NOMO-1 treated with DMSO at 0.1 percent for 48 hours (cell line): ENCODE results near the gene NUDT22.
A peak's percentile ranks its signal among the peaks of the same experiment; 100 is the strongest.
"Not testable (repeated sequence)": the region's sequence is repeated elsewhere in the genome, so short reads cannot be mapped to it uniquely, and the experiment has no call there.

Source experiments
- DNase-seq: peaks from one replicate; lab custom pipeline; 2025; ENCODE audit not compliant: unreplicated experiment; lab: John Stamatoyannopoulos, UW

NUDT22 gene

DNA sequence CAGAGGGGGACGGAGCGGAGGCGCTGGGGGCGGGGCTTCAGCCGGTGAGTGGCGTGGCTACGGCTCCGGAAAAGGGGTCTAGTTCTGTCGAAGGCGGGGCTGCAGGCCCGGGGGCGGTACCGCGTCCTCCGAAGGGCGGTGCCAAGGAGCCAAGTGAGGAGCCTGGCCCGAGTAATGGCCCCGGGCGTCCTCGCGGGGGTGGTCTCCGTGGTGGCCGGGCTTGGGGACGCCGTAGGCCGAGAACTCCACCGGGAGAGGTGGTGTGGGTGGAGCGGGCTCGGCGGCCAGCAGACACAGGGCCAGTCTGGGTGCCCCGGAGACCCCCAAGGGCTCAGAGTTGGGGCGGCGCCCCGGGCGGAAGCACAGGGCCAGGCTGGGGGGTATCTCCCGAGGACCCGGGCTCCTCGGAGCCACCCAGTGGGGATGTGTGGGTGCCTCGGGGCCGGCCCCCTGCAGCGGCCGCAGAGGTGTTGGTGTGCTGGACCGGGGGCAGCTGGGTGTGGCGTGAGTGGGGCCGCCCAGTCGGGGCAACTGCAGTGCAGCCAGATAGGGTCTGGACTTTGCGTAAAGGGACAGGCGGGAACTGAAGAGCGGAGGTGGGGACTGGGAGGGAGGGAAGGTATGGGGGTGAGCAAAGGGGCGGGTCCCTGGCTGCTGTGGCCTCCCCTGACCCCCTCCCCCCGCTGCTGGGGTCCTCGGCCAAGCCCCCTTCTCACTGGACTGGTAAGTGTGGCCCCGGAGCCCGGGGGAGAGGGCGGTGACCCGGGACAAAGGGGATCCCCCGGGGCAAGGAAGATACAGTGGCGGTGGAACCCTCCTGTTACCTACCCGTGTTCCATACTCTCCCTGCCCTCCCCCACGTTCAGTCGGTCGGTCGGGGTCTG, 15.7 kb downstream of the NUDT22 start:
- DNase-seq, result peak; percentile 99

DNA sequence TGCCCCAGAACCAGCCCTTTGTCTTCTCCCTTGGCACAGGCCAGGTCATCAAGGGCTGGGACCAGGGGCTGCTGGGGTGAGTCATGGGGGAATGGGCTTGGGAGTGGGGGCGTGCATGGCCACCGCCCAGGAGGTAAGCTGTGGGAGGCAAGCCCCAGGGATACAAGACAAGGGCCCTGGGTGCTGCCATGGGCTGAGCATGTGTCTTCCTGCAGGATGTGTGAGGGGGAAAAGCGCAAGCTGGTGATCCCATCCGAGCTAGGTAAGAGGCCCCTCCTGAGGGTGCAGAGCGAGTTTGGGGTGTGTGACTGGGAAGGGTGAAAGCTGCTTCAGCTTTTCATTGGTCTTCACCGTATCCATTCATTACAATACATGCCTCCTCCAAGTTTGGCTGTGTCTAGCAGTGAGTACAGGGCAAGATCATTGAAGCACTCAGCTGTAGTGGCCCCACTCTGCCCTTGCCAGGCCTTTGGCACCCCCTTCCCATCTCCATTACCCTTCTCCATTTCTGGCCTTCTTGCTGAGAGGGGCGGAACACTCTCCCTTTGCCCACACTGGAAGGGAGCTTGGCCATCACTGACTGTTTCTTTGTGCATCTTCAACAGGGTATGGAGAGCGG, 17.3 kb downstream of the NUDT22 start:
- no peak for DNase-seq

DNA sequence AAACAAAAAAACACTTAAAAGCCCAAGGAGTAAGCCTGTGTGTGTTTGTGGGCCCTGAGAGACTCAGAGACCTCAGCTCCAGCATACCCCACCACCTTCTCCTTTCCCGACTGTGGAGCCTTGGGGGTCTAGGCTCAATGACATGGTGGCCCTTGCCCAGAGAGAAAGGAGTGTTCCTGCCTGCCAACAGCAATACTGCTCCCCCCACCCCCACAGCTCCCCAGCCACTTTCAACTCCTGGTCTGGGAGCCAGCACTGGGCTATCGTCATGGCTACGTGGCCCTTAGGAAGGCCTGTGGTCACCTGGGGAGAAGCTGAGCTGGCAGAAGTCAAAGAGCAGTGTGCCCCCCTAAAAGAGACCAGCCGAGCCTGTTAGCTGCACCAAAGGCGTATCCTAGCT, 18.0 kb downstream of the NUDT22 start:
- DNase-seq, result no peak

DNA sequence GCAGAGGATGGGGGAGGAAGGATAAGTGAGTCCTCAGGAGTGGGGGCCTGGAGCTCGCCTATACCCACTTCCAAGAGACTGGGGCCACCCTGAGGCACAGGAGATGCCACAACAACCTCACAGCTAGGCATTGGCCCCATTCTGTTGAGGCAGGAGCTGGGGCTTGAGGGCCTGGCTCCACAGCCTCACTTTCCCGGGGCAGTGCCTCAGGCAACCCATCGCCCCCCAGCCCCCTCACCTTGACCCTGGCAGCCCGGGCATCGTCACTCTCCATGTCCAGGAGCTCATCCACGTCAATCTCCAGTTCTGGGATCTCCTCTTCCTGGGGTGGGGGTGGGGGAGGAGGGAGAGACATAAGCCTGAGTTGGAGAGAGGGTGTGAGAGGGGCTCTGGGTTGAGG, 18.9 kb downstream of the NUDT22 start:
- no peak for DNase-seq

DNA sequence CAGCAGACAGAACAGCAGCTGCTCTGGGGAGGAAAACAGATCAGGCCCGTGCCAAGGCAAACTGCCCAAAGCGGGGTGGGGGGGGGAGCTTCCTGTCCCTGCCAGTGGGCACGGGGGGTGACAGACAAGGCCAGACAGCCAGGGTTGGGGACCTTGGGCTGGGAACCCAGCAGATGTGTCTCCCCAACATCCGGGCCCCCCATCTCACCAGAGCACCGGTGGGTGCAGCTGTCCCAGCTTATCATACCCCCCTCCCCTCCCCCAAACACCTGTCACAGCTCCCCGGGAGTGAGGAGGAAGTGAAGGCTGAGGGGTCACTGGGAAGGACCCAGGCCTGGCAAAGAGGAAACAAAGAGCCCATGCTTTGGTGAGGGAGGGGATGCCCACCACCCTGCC, 19.3 kb downstream of the NUDT22 start:
- no peak for DNase-seq

DNA sequence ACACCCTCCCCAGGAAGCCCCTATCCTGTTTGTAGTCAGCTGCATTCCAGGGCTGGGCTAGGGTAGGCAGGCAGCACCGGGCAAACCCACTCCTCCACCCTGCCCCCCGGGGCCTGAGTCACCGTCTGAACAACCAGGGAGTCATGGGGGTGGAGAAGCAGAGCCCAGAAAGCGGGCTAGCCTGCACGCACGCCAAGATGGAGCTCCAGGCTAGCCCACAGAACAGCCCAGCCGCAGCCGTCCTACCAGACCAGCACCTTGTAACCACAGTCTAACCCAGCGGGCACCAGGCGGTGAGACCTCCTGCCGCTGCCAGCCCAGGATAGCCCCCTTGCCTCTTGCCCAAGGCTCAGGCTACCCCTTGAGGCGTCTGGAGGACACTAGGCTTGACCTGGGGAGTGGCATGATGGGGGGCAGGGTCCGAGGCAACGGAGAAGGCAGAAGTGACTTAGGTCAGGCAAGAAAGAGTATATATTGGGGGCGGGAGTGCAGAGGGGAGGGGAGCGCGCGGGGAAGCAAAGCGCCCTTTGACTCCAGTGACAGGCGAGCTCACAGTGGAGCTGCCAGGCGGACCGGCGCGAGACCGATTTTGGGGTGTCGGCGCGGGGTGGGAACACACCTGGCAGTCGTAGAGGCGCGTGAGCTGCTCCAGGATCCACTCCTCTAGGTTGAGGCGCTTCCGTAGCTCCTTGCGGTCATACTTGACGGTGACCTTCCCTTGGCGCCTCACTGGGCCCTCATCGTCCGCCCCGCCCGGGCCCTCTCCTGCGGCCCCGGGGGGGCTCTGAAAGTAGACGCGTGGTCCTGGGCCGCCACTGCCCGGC, 19.9 kb downstream of the NUDT22 start:
- DNase-seq, result peak; percentile 47

DNA sequence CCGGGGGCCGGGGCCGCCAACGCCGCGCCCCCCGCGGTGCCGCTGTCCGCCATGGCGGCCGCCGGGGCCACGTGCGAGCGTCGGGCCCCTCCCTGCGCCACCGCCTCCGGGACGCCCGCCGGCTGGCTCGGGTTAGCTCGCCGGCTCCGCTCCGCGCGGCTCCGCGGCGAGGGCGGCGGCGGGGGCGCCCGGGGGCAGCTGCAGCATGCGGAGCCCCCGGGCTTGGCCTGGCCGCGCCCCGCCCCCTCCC, 20.5 kb downstream of the NUDT22 start:
- not testable (repeated sequence) for DNase-seq

DNA sequence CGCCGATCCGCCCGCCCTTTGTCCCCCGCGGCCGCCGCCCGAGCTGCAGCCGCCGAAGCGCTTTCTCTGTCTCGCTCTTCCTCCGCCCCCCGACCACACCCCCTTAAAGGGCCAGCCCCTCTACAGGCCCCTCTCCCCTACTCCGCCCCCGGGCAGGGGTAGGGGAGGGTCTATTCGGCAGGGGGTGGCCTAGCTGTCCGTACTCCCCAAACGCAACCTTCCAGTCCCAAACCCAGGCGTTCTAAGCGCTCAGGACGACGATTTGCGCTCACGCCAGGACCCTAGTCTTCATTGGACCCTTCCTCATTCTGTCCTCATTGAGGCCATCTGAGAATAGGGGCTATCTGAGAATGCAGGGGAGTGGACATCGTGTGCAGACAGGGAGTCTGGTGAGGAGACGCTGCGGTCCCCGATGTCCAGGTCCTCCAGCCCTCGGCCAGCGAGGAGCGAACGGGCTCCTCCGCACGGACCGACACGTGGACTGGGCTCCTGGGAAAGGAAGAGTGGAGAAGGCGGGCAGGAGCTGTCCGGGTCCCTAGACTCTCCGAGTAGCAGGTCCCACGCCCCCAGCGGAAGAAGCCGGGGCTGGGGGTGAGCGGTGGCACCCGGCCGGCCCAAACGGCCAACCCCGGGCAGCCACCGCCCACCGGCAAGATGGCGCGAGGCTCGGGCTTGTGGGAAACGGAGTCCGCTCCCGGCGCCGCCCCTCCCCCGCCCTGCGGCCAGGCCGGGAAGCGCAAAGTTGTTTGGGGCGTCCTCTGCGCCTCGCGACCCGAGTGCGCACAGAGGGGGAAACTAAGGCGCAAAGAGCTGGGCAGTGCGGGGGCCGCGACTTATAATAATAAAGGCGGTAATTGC, 21.0 kb downstream of the NUDT22 start, which contains the start of gene PPP1R14B:
Gene PPP1R14B (minus strand): TSS at position 73 of the 858 bp plus-strand sequence. CDS start 270 bp downstream, outside the sequence.
- DNase-seq, result peak; percentile 87

DNA sequence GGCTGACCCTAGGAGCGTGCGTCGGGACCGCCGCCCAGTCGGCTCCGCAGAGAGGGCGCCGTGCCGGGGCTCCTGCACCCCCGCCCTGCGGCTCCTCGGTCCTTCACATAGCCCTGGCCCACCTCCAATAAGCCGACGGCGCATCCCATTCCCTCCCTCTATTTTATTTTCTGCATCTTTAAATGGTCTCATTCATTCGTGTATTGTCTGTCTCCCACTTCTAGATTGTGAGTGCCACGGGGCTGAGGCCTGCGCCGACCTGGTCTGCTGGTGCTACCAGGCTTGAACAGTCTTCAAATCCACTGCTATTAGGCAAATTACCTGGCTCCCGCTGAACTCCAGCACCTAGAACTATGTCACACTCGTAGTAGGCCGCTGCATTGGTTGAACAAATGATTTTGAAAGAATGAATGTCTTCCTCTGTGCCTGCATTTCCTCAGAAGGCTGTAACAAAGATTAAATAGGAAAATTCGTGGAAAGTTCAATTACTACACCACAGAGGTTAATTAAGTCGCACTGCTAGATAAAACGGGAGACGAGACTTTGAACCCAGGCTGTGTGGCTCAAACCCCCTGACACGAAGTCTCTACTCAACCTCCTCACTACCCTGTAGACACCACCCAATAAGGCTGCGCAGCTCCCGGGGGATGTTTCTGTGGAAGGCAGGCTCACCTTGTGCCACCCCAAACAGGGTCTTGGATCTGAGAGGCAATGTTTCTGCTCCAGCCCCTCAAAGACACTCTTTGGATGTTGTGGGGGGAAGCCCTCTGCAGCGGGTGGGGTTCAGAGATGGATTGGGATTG, 21.9 kb downstream of the NUDT22 start:
- no peak for DNase-seq

DNA sequence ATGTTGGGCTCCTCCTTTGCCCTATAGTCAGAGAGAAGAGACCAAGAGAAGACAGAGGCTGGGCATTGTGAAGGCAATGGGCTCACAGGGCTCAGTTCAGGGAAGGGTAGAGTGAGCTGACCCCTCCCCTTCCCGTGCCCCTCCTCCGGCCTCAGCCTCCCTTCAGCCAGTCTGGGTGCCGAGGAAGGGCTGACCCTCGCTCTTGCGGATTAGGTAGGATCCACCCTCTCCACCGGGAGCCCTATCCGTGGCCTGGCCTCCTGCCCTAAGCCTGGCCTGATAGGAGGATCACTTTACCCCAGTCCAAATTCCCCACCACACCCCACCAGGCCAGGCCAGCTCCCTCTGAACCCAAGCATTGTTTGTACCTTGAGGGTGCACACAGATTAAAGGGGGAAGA, 22.5 kb downstream of the NUDT22 start:
- DNase-seq, result no peak

DNA sequence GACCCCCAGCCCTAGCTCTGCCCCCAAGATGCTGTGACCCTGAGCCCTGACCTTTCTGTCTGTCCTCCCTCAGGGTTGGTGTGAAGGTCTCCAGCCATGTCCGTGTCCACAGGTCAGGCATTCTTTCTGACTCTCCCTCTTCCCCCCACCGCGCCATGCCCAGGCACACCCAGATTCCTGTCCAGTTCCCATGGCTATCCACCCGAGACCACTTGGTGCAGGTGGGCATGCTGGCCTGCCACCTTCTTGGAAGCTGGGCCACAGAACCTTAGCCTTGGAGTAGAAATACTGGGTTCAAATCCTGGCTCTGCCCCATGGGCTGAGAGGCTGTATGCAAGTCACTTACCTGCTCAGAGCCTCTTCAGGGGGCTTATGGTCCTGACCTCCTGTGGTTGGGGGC, 23.0 kb downstream of the NUDT22 start:
- DNase-seq, result no peak

DNA sequence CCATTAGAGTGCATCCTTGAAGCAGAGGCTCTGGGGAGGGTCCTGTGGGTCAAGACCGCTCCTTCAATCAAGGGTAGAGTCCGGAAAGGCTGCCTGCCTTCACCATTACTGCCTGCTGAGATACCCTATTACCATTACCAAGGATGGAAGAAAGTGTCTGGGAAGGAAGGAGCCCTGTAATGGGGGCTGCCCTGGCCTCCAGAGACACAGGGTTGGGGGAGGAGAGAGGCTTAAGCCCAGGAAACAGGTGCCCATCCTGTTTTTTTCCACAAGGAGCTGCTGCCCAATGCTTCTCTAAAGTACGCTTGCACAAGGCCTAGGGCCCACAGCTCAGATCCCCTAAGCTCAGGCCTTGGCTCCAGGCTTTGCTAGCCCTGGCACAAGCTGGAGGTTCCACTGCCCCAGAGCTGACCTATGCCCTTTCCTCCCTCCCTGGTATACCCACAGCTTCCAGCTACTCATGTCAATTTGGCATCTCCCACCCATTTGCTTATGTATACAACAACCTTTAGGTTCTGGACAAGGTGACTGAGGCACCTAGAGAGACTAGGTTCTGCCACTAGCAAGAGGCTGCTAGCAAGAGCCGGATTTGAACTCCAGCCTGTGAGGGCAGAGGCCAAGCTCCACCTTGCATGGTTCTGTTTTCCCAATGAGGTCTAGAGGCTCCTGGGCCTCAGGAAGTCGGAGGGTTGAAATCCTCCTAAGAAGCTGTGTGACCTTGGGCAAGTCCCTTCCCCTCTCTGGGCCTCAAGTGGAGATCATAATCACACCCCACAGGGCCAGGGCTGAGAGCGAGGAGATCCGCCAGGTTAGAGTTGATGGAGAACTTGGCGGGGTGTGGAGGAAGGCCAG, 23.7 kb downstream of the NUDT22 start:
- DNase-seq, result no peak

DNA sequence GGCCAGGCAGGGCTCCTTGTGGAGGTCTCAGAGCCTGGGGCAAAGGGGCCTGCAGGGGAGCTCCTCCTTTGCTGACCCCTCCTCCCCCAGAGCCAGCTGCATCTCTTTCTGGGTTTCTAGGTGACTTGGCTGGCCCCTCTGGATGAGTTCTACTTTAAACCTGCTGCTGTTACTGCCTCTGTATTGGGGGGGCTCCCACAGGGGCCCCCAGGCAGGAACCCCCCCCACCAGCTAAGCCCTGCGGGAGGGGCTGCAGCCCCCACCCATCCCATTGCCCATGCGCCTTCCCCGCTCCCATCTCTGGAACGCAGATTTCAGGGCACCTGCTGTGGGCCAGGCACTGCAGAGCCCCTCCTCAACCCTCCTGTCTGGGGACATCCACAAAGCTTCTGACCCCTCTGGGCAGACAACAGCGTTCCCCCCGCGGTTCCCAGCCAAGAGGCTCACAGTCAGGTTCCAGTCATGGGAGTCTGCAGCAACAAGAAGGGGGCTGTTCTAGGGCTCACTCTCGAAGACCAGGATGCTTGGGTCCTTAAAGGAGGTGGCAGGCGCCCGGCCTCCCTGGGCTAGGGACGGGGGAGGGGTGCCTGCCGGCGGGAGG, 24.4 kb downstream of the NUDT22 start:
- DNase-seq, result no peak

DNA sequence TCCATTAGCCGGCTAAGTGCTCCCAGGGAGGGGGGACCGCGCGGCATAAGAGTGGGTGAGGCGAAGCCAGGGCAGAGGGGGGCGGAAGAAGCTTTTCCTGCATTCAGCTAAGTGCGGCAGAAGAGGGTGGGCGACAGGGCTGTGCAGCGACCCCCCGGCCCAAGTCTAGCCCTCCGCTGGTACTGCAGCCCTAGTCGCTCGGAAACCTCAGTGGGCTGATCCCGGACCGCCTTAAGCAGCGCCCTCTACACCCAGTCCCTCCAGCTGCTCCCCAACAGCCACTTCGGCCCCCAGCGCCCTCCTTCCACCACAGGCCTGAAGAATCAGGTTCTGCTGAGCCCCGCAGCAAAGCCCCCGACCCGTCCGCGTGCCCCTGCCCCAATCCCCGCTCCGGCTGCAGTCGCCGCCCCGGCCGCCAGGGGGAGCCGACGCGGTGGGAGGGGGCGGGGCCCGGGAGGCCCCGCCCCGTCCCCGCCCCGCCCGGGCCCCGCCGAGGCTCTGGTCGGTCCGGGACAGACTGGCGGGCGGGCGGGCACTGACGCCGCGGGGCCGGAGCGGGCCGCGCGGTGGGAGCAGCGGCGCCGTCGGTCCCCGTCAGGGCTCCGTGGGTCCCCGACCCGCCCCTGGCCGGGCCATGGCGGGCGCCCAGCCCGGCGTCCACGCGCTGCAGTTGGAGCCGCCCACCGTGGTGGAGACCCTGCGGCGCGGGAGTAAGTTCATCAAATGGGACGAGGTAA, 25.1 kb downstream of the NUDT22 start, which contains the start of gene PLCB3:
Gene PLCB3 (plus strand): TSS at position 515 of the 737 bp plus-strand sequence. CDS start 120 bp downstream, at position 635.
- DNase-seq, result peak; percentile 18

DNA sequence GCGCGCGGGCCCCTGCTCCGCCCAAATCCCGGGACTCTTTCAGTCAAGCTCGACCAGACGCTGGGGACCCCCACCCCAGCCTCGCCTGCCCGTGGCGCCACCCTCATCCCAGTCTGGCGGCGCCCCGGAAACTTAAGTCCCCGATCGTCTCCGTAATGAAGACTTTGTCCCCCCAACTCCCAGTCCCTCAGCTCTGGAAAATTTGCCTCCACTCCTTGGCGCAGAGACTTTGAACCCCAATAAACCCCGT, 25.6 kb downstream of the NUDT22 start:
- no peak for DNase-seq

DNA sequence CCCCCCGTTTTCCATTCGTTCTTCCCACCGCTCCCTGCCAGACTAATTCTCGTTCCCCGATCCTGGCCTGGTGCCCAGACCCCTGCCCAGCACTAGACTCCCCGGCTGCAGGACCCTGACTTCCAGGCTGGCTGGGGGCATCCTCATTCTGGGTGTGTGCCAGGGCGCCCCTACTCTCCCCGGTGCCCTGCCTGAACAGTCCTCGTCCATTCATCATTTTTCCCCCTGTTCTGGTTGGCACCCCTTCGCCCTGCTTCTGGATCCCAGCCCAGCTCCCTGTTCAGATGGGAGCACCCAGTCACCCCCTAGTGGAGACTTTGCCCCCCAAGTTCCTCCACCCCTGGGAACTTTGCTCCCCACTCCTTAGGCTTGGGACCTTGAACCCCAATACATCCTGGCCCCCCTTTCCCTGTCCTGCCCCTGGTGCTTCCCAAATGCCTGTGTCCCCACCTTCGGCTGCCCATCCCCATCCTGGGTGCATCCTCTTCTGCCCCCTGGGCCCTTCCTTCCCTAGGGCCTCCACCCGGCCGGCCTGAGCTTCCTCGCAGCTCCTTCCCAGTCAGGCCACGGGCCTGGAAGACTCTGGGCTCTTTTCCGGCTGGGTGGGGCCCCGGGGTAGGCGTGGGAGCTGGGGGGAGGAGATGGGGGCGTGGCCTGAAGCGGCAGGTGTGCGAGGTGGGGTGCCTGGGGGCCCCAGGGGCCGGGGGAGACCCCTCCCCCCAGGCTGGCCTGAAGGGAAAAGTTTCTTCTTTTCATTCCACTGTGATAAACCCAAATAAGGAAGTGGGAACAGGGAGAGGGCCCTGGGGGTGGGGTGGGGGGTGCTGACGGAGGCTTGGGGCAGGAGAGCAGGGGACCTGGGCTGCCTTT, 26.2 kb downstream of the NUDT22 start:
- DNase-seq, result no peak

DNA sequence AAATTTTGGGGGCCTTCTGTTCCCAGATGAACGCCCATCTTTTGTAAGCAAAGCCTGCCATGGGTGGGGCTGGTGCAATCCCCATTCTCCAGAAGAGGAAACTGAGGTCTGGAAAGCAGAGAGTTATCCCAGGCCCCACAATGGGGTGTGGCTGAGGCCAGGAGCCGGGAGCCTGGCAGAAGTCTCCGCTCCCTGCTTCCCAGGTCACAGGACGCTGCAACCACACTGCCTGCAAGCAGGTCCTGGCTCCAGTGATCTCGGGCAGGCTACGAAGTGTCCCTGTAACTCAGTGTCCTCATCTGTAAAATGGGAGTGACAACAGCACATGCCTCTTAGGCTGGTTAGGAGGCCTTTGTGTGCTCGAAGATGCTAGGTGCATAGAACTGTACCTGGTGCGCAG, 27.0 kb downstream of the NUDT22 start:
- DNase-seq, result no peak
